Occipital lobe (tissue), 2 donors: ENCODE measurements around the gene SHH. TPM values are rescaled to one million over a fixed set of nuclear protein-coding genes. Genes with fewer than 3 reads are reported as not detected.

Experiments used
- DNase-seq: peaks from one replicate; lab custom pipeline; 2025; lab: John Stamatoyannopoulos, UW
- total RNA-seq: library from RNA; depleted of rRNA; stranded (reverse); fragments of >200 nt; gene quantifications from one replicate; pipeline ENCODE4 v1.2.3, GENCODE V29; 2014

SHH gene
- total RNA-seq, 1 donor from 2014 or later, result 0.62 TPM

- no peak for DNase-seq
These were observed 45.9 kb downstream of the SHH start for GRCh38 chr7:155766386-155766785.

- DNase-seq, result no peak
These were observed 46.8 kb downstream of the SHH start for GRCh38 chr7:155765458-155765857.

GRCh38 chr7:155764438-155764793 lies 47.8 kb downstream of the SHH start:
- no peak for DNase-seq

- DNase-seq, result no peak
These were observed 48.4 kb downstream of the SHH start for GRCh38 chr7:155763691-155764437.

GRCh38 chr7:155763122-155763521 lies 49.1 kb downstream of the SHH start:
- DNase-seq, result no peak

- DNase-seq, result no peak
These were observed 49.6 kb downstream of the SHH start for GRCh38 chr7:155762655-155763054.

- DNase-seq, result no peak
These were observed 50.2 kb downstream of the SHH start for GRCh38 chr7:155762036-155762435.

GRCh38 chr7:155761162-155761561 lies 51.1 kb downstream of the SHH start:
- DNase-seq, result no peak

GRCh38 chr7:155759740-155760430 lies 52.4 kb downstream of the SHH start:
- DNase-seq, result no peak

GRCh38 chr7:155758348-155758747 lies 53.9 kb downstream of the SHH start:
- no peak for DNase-seq

- no peak for DNase-seq
These were observed 55.9 kb downstream of the SHH start for GRCh38 chr7:155756322-155756721.

GRCh38 chr7:155755026-155755425 lies 57.2 kb downstream of the SHH start:
- DNase-seq, result no peak

- DNase-seq, result no peak
These were observed 58.1 kb downstream of the SHH start for GRCh38 chr7:155754165-155754564.

- no peak for DNase-seq
These were observed 58.8 kb downstream of the SHH start for GRCh38 chr7:155753446-155753965.

- DNase-seq, result no peak
These were observed 59.4 kb downstream of the SHH start for GRCh38 chr7:155752756-155753445.

GRCh38 chr7:155751409-155751808 lies 60.9 kb downstream of the SHH start:
- DNase-seq, result no peak

GRCh38 chr7:155750255-155751125 lies 61.8 kb downstream of the SHH start:
- DNase-seq, result no peak
